K562 treated with DMSO at 1 percent for 12 hours (cell line): Measurements from ENCODE around the gene FGD5. TPM values are rescaled to one million over a fixed set of nuclear protein-coding genes. Genes with fewer than 3 reads are reported as not detected.

Experiments
- total RNA-seq: library from RNA; unstranded; fragments of 300-600 nt; gene quantifications from 2 replicates; pipeline ENCODE4 v1.2.3, GENCODE V29; 2022; ENCODE audit not compliant: insufficient read depth

FGD5 gene
- not detected in 2 replicates for total RNA-seq

GRCh38 chr3:14818804-14819500, at the start of gene FGD5:
Gene FGD5, plus strand, starts transcription at chr3:14818962. Its CDS starts 110 bp downstream, at chr3:14819072.

GRCh38 chr3:14947100-14947885, 128.5 kb downstream of the FGD5 start, which contains the start of gene NR2C2:
Gene NR2C2, plus strand, starts transcription at chr3:14947583. Its CDS starts 56,332 bp downstream, at chr3:15003915.

Other genes starting within 250 kb of the FGD5 start
- 8.0 and 20.9 TPM in 2 replicates for gene CCDC174, start 167.2 kb upstream of the FGD5 start, total RNA-seq
- gene C3orf20, start 143.8 kb upstream of the FGD5 start, total RNA-seq = not detected in 2 replicates
- 16.2 and 68.7 TPM in 2 replicates for gene NR2C2, start 128.6 kb downstream of the FGD5 start, total RNA-seq
- gene MRPS25, start 246.4 kb downstream of the FGD5 start, total RNA-seq = 34.3 and 45.5 TPM in 2 replicates